Neural cell (in vitro differentiated cells): ENCODE measurements around the gene PDE6A. TPM values are rescaled to one million over a fixed set of nuclear protein-coding genes. Genes with fewer than 3 reads are reported as not detected.

Experiments
- H2AFZ ChIP-seq: fragments of 200-600, 300-800 bp; sonication (generic), shearing (Covaris generic); 2 replicates; pipeline ENCODE4 v1.6.0; 2014; ENCODE audit warnings: low read depth, mild to moderate bottlenecking, antibody characterized with exemption, low read length, moderate library complexity
- H3F3A ChIP-seq: fragments of 200-600 bp; shearing (Covaris generic); 2 replicates; pipeline ENCODE4 v1.6.1; 2016; ENCODE audit warnings: mild to moderate bottlenecking, moderate library complexity, mixed read lengths, antibody characterized with exemption, low read length; ENCODE audit not compliant: insufficient read depth, poor library complexity, severe bottlenecking
- H3K27ac ChIP-seq: fragments of 200-600, 300-800 bp; sonication (generic), shearing (Covaris generic); 2 replicates; pipeline ENCODE4 v1.5.1; 2014; ENCODE audit warnings: mild to moderate bottlenecking, low read length, moderate library complexity
- H3K27me3 ChIP-seq: fragments of 300-800, 200-600 bp; sonication (generic), shearing (Covaris generic); 2 replicates; pipeline ENCODE4 v1.6.0; 2014; ENCODE audit warnings: mild to moderate bottlenecking, low read depth, low read length, moderate library complexity; ENCODE audit not compliant: insufficient read depth
- H3K36me3 ChIP-seq: fragments of 300-800, 200-600 bp; sonication (generic), shearing (Covaris generic); 2 replicates; pipeline ENCODE4 v1.5.1; 2014; ENCODE audit warnings: mild to moderate bottlenecking, antibody characterized with exemption, low read length, moderate library complexity; ENCODE audit not compliant: insufficient read depth
- H3K4me2 ChIP-seq: fragments of 300-800, 200-600 bp; sonication (generic), shearing (Covaris generic); 2 replicates; pipeline ENCODE4 v1.6.0; 2014; ENCODE audit warnings: mild to moderate bottlenecking, low read length
- H3K4me3 ChIP-seq: fragments of 300-800, 200-600 bp; sonication (generic), shearing (Covaris generic); 2 replicates; pipeline ENCODE4 v1.5.1; 2014; ENCODE audit warnings: mild to moderate bottlenecking, low read length, moderate library complexity
- H3K79me2 ChIP-seq: fragments of 200-600 bp; shearing (Covaris generic); replicated peaks from 2 replicates; pipeline ENCODE4 v1.6.0; 2014; ENCODE audit warnings: mild to moderate bottlenecking, low read length, moderate library complexity; ENCODE audit not compliant: insufficient read depth
- H3K9ac ChIP-seq: fragments of 300-800, 200-600 bp; sonication (generic), shearing (Covaris generic); 2 replicates; pipeline ENCODE4 v1.6.1; 2016; ENCODE audit warnings: mild to moderate bottlenecking, low read length, mixed read lengths
- H3K9me2 ChIP-seq: fragments of 200-600 bp; shearing (Covaris generic); 2 replicates; pipeline ENCODE4 v1.6.1; 2016; ENCODE audit warnings: mild to moderate bottlenecking, low read length, mixed read lengths; ENCODE audit not compliant: insufficient read depth
- H3K9me3 ChIP-seq: fragments of 200-600, 300-800 bp; sonication (generic), shearing (Covaris generic); 2 replicates; pipeline ENCODE4 v1.6.1; 2016; ENCODE audit warnings: mild to moderate bottlenecking, mixed run types, low read length, moderate library complexity, mixed read lengths
- H4K20me1 ChIP-seq: fragments of 200-600 bp; shearing (Covaris generic); 2 replicates; pipeline ENCODE4 v1.6.1; 2016; ENCODE audit warnings: mild to moderate bottlenecking, mixed run types; ENCODE audit not compliant: insufficient read depth
- CTCF ChIP-seq: fragments of 450-650 bp; IDR thresholded peaks from 2 replicates; pipeline ENCODE4 v1.5.1; 2014; ENCODE audit warnings: antibody characterized with exemption, mild to moderate bottlenecking, moderate library complexity; ENCODE audit not compliant: poor library complexity, severe bottlenecking
- EP300 ChIP-seq: fragments of 450-650 bp; conservative IDR thresholded peaks from 2 replicates; pipeline ENCODE4 v1.6.1; 2014; ENCODE audit warnings: antibody characterized with exemption, mild to moderate bottlenecking, moderate library complexity; ENCODE audit not compliant: poor library complexity, severe bottlenecking
- MXI1 ChIP-seq: fragments of 450-650 bp; conservative IDR thresholded peaks from 2 replicates; pipeline ENCODE4 v1.6.1; 2014; ENCODE audit warnings: antibody characterized with exemption, mild to moderate bottlenecking; ENCODE audit not compliant: poor library complexity, severe bottlenecking
- POLR2AphosphoS5 ChIP-seq: IDR thresholded peaks from 2 replicates; pipeline ENCODE4 v1.6.1; 2012
- RAD21 ChIP-seq: fragments of 450-650 bp; conservative IDR thresholded peaks from 2 replicates; pipeline ENCODE4 v1.6.1; 2014; ENCODE audit warnings: antibody characterized with exemption, mild to moderate bottlenecking, moderate library complexity
- REST ChIP-seq: IDR thresholded peaks from 2 replicates; pipeline ENCODE4 v1.6.1; 2012; ENCODE audit warnings: borderline replicate concordance
- SMC3 ChIP-seq: fragments of 450-650 bp; conservative IDR thresholded peaks from 2 replicates; pipeline ENCODE4 v1.6.1; 2014; ENCODE audit warnings: antibody characterized with exemption, mild to moderate bottlenecking, moderate library complexity; ENCODE audit not compliant: poor library complexity
- TAF1 ChIP-seq: IDR thresholded peaks from 2 replicates; pipeline ENCODE4 v1.6.1; 2012; ENCODE audit warnings: low read depth
- polyA plus RNA-seq: library from polyadenylated mRNA; depleted of rRNA; stranded (reverse); fragments of >200 nt; gene quantifications from 2 replicates; pipeline ENCODE4 v1.2.3, GENCODE V29; 2014

The PDE6A gene
- polyA plus RNA-seq, 1 donor from 2014 or later: not detected

GRCh38 chr5:149959406-149960236 lies 15.0 kb upstream of the PDE6A start:
- no peaks in the 10 kb centered on the region for H3K79me2 ChIP-seq
- peak; percentile 24 for TF ChIP-seq SMC3
- TF ChIP-seq MXI1: no peak
- TF ChIP-seq CTCF: peak; percentile 65
- TF ChIP-seq TAF1: no peak
- H3K36me3 ChIP-seq: no peaks in the 10 kb centered on the region

GRCh38 chr5:149957855-149958254 lies 13.3 kb upstream of the PDE6A start:
- Histone ChIP-seq H4K20me1 (no peaks in the 10 kb centered on the region), H3F3A (peaks cover 6% of the 10 kb centered on the region), H3K4me2 (no peak overlapping the region), H3K9me2 (no peaks in the 10 kb centered on the region), H3K9me3 (no peaks in the 10 kb centered on the region), H3K79me2 (no peaks in the 10 kb centered on the region), H3K27me3 (no peaks in the 10 kb centered on the region), H3K4me3 (no peak overlapping the region), H3K36me3 (no peaks in the 10 kb centered on the region), H2AFZ (no peak overlapping the region), H3K9ac (no peak overlapping the region), H3K27ac (no peak overlapping the region)
- no peak for TF ChIP-seq CTCF
- TF ChIP-seq RAD21: no peak
- no peak for TF ChIP-seq MXI1
- no peak for TF ChIP-seq POLR2AphosphoS5
- TF ChIP-seq SMC3: no peak
- TF ChIP-seq TAF1: no peak
- TF ChIP-seq EP300: no peak
- TF ChIP-seq REST: no peak

More at GRCh38 chr5:149959406-149960236, 15.0 kb upstream of the PDE6A start:
- H3K9ac ChIP-seq: peak overlapping the region; percentile 88
- H4K20me1 ChIP-seq: no peaks in the 10 kb centered on the region
- H3K4me2 ChIP-seq: peak overlapping the region; percentile 66
- no peaks in the 10 kb centered on the region for H3K9me2 ChIP-seq
- peak overlapping the region; percentile 78 for H3K27ac ChIP-seq
- no peaks in the 10 kb centered on the region for H3K9me3 ChIP-seq
- peaks cover 6% of the 10 kb centered on the region for H3F3A ChIP-seq
- H2AFZ ChIP-seq: peak overlapping the region; percentile 87
- H3K27me3 ChIP-seq: no peaks in the 10 kb centered on the region
- H3K4me3 ChIP-seq: peak overlapping the region; percentile 98
